GM20431 (cell line): Measurements from ENCODE around the gene PPP2R1A.
"Not testable (repeated sequence)": the region's sequence is repeated elsewhere in the genome, so short reads cannot be mapped to it uniquely, and the experiment has no call there.

Experiments
- in situ Hi-C: fragments of 300-500 bp; cut with MseI, MboI; formaldehyde crosslinking; loops from one replicate; pipeline ENCODE4 v1.15.0; 2020; ENCODE audit warnings: low sequenced_read_pairs; ENCODE audit not compliant: unreplicated experiment

Gene PPP2R1A

GRCh38 chr19:52198678-52199077 is 8.8 kb downstream of the PPP2R1A start:
- in situ Hi-C loops: no loop called here

DNA sequence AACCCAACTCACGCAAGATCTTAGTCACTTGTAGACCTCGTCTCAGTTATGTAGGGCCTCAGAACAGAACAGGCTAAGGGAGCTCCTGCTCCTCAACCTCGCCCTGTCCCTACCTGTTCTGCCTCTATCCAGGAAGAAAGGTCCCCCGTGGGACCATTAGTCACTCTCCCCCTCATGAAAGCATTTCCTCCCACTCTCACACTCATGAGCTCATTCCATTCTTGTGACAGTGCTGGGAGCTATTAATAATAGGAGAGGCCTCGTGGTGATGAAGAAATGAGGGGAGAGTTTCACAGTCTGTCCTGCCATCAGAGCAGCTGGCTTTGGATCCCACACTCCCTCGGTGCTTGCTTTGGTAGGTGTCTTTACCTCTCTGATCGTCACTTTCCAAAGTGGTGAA is 10.2 kb downstream of the PPP2R1A start:
- in situ Hi-C loops: no loop called here

DNA sequence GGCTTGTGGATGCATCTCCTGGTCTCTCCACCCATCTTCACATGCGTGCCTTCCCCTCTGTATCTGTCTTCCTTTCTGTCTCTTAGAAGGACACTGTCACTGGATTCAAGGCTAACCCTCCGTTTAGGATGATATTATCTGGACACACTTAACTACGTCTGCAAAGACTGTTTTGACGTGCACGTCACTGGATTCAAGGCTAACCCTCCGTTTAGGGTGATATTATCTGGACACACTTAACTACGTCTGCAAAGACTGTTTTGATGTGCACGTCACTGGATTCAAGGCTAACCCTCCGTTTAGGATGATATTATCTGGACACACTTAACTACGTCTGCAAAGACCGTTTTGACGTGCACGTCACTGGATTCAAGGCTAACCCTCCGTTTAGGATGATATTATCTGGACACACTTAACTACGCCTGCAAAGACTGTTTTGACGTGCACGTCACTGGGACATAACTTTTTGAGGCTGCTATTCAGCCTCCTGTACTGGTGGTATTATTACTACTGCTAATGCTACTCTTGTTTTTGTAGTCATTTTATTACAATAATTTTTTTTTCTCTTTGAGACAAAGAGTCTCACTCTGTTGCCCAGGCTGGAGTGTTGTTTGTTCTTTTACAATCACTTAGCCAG is 11.0 kb downstream of the PPP2R1A start:
- in situ Hi-C loops: not testable (repeated sequence)

GRCh38 chr19:52206481-52206880 is 16.6 kb downstream of the PPP2R1A start:
- in situ Hi-C loops: no loop called here

- in situ Hi-C loops: no loop called here
These were observed 21.4 kb downstream of the PPP2R1A start for GRCh38 chr19:52211203-52211602.

GRCh38 chr19:52211926-52212571 is 22.2 kb downstream of the PPP2R1A start:
- in situ Hi-C loops: no loop called here

- in situ Hi-C loops: no loop called here
These were observed 22.9 kb downstream of the PPP2R1A start for GRCh38 chr19:52212572-52213255.

DNA sequence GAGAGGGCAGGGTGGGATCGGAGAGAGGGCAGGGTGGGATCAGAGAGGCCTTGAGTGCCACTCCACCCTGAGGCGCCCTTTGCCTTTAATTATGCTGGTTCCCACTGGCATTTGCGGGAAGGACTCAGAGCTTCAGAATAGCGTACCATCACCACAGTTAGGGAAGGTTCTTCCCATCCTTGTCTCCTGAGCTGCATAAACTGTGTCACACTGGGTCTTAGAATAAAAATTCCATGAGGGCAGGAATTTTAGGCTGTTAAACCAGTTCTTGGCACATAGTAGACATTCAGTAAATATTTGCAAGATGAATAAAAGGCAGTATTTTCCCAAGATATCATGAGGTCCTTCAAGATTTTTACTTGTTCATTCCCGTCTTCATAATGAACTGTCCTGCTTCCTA is 24.4 kb downstream of the PPP2R1A start:
- in situ Hi-C loops: no loop called here

GRCh38 chr19:52216401-52216800 is 26.5 kb downstream of the PPP2R1A start:
- in situ Hi-C loops: no loop called here

DNA sequence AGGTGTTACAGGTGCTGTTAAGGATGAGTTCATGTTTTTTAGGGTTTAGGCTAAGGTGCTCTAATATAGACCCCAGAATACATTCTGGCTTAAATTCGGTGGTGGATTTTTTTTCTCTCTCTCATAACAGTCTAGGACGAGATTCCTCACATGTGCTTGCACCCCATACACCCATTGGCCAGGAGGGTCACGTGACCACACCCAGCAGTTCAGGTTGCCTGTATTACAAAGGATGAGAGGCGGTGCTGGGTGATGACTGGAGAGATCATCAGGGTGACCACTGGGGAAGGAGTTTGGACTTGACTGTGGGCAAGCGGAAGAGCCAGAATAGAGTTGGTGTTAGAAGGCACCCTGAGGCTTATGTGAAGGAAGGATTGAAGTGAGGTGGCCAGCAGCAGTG is 27.7 kb downstream of the PPP2R1A start:
- in situ Hi-C loops: no loop called here

GRCh38 chr19:52219611-52220010 is 29.8 kb downstream of the PPP2R1A start:
- in situ Hi-C loops: no loop called here

DNA sequence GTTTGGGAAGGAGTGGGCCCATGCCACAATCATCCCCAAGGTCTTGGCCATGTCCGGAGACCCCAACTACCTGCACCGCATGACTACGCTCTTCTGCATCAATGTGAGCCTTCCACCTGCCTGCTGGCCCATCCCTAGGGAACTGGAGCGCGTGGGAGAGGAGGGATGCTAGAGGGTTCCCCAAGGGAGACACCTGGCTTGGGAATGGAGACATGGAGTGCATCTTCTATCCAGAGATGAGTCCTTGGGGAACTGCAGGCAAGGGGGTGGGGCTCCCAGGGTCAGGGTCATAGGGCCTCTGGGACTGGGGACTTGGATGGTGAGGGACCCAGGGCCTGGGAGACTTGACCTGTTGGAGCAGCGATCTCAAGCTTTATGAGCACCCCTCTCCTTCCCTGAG is 31.2 kb downstream of the PPP2R1A start:
- in situ Hi-C loops: no loop called here

DNA sequence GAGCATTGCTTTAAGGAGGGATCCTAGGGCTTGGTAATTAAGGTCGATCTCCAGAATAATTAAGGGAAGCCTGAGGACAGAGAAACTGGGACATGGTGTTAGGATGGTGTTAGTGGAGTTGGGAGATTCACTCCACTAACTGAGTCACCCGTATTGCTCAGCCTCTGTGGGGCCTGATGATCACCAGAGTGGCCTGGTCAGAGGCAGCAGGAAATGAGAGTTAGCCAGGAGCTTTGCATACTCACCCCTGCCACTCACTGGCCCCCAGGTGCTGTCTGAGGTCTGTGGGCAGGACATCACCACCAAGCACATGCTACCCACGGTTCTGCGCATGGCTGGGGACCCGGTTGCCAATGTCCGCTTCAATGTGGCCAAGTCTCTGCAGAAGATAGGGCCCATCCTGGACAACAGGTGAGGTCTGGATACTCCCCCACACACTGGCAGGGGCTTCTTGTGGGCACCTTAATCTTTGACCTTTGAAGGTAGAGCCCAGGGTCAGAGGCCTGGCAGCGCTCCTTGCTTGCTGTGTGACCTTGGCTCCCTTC is 32.1 kb downstream of the PPP2R1A start:
- in situ Hi-C loops: no loop called here

DNA sequence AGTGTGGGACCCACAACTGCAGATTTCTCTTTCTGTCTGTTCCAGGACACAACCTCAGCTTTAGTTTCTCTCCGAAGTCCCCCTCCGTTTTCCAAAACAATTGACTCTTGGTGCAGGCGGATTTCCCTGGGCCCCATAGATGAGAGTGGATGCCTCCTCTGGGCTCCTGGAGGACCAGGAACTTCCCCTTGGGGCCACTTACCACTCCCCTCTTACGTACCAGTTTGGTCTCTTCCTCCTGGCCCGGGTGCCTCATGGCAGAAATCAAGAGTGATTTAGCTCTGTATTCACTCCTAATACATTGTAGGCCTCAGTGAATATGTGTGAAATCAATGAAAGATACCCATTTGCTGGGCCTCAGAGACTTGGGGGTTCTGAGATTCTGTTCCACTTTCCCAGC is 34.4 kb downstream of the PPP2R1A start:
- in situ Hi-C loops: no loop called here

- in situ Hi-C loops: no loop called here
These were observed 36.8 kb downstream of the PPP2R1A start for GRCh38 chr19:52226652-52227051.

DNA sequence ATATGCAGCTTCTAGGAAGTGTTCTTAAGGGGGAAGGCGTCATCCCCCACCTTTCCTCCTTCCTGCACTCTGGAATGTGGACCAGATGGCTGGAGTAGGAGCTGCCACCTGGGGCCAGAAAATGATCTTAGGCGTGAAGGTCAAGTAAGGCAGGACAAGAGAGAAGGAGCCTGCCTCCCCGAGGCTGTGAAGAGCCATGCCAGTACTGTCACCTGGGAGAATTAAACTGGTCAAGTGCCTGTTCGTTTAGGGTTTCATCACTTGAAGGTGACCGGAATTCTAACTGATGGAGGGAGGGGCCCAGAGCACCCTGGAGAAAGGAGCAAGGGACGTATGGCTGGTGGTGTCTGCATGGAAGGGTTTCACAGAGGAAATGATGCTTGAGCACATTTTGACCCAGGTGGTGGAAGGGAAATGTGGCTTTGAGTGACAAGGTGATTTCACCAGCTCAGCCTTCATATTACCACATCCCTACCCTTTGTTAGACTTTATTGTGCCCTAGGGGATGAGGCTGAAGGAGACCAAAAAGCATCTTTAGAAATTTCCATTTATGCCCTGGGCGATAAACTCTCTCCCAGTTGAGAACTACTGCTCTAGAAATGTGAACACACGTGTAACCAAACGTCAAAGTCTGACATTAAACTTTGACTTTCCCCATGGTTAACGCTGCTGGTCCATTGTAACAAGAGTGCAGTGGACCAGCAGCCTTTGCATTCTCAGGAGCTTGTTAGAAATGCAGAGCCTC is 37.5 kb downstream of the PPP2R1A start:
- in situ Hi-C loops: no loop called here

DNA sequence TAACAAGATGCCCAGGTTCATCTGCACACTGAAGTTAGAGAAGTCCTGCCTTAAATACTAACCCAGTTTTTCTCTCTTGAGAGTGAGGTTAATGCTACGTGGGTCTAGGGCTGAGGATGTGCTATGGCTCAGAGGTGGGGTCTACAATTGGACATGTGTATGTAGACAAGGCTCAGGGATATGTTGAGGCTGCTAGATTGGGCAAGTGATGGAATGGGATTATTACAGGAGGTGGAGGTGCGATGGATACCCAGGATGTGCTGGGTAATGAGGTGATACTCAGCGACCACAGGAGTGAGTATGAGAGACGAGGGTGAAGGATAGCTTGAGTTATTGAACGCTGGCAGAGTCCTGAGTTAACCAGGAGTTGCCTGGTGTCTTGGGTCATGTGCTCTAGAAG is 38.1 kb downstream of the PPP2R1A start:
- in situ Hi-C loops: no loop called here

- in situ Hi-C loops: no loop called here
These were observed 39.7 kb downstream of the PPP2R1A start for GRCh38 chr19:52229524-52229923.

DNA sequence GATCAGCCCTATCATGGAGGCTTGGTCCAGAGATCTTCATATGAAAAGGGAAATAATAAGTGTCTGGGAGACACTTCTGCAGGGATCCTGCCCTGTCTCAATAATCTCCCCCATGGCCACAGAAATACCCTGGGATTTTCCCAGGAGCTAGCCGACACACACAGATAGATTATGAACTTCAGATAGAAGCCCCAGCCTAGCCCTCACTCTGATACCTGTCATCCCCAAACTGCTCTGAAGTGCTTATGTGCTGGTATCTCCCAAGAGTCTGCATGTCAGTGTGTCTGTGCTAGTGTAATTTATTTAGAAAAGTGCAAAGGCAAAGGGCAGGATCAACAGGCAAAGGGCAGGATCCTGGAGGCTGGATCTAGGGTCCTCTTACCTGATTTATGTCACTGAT is 40.8 kb downstream of the PPP2R1A start:
- in situ Hi-C loops: no loop called here

GRCh38 chr19:52231154-52231910 is 41.5 kb downstream of the PPP2R1A start:
- in situ Hi-C loops: no loop called here
